Measurements from ENCODE around the gene DHRS7. TPM values are rescaled to one million over a fixed set of nuclear protein-coding genes. Genes with fewer than 3 reads are reported as not detected.

The DHRS7 gene
- 43.5 TPM for total RNA-seq

DNA sequence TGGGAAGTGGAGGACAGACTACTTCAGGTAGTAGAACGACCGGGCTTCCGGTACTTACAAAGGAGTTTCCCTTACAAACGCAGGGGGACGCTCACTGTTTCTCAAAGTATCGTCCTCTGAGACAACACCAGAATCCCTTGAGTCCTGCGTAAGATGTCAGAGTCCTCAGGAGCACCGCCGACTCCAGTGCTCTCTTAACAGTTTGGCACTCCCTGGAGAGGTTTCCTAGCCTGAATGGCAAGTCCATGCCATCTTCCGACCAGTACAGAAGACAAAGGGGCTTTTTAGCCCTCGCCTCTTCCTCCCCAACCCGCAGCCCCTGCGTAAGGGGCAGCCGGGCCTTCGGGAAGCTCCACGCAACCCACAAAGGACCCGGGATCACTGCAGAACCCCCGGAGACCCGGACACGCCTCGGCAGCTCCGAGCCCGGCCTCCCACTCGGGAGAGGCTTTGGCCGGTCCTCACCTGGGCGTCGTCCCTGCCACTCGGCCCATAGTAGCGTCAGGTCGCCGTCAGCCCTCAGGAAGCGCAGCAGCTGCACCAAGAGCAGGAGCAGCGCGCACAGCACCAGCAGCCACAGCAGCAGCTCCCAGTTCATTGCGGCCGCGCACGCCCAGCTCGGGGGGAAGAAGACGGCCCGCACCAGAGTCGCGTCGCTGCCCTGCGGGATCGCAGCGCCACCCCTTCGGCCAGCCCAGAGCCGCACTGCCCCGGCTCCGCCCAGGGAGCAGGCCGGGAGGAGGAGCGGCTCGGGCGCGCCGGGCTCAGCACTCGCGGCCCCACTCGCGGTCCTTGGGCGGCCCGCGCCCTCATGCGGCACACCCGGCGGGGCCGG, at the start of gene DHRS7:
Gene DHRS7 (minus strand): TSS at position 687 of the 835 bp plus-strand sequence. CDS start 89 bp downstream, at position 598.

Other genes with a start within 250 kb of the DHRS7 start
- 4.1 TPM for gene LRRC9, start 245.3 kb downstream of the DHRS7 start, total RNA-seq
- 166 TPM for gene PCNX4, start 73.5 kb downstream of the DHRS7 start, total RNA-seq
- gene PPM1A, start 83.8 kb upstream of the DHRS7 start, total RNA-seq: 86.7 TPM

Data from parietal lobe (tissue), 1 donor.